Smooth muscle cell (in vitro differentiated cells): ENCODE results near the gene NETO1. TPM values are rescaled to one million over a fixed set of nuclear protein-coding genes. Genes with fewer than 3 reads are reported as not detected.

Experiments used
- DNase-seq: peaks from one replicate; lab custom pipeline; 2025; ENCODE audit not compliant: unreplicated experiment; lab: John Stamatoyannopoulos, UW
- H2AFZ ChIP-seq: fragments of 200-600 bp; sonication (generic); 2 replicates; pipeline ENCODE4 v1.6.0; 2016; ENCODE audit warnings: antibody characterized with exemption, low read depth, mild to moderate bottlenecking
- H3F3A ChIP-seq: fragments of 200-600 bp; sonication (generic); 2 replicates; pipeline ENCODE4 v1.6.0; 2017; ENCODE audit warnings: antibody characterized with exemption, low read depth
- H3K27ac ChIP-seq: fragments of 200-600 bp; sonication (generic); 2 replicates; pipeline ENCODE4 v1.5.1; 2016; ENCODE audit warnings: low read depth, mild to moderate bottlenecking
- H3K27me3 ChIP-seq: fragments of 200-600 bp; sonication (generic); 2 replicates; pipeline ENCODE4 v1.6.1; 2016; ENCODE audit warnings: low read depth, mild to moderate bottlenecking
- H3K36me3 ChIP-seq: fragments of 200-600 bp; sonication (generic); 2 replicates; pipeline ENCODE4 v1.5.1; 2016; ENCODE audit warnings: low read depth
- H3K4me1 ChIP-seq: fragments of 200-600 bp; sonication (generic); 2 replicates; pipeline ENCODE4 v1.5.1; 2016; ENCODE audit warnings: low read depth
- H3K4me2 ChIP-seq: fragments of 200-600 bp; sonication (generic); 2 replicates; pipeline ENCODE4 v1.6.0; 2016; ENCODE audit warnings: mild to moderate bottlenecking
- H3K4me3 ChIP-seq: fragments of 200-600 bp; sonication (generic); 2 replicates; pipeline ENCODE4 v1.5.1; 2016; ENCODE audit warnings: mild to moderate bottlenecking
- H3K79me2 ChIP-seq: fragments of 200-600 bp; sonication (generic); 2 replicates; pipeline ENCODE4 v1.6.0; 2016; ENCODE audit warnings: low read depth, mild to moderate bottlenecking
- H3K9ac ChIP-seq: fragments of 200-600 bp; sonication (generic); 2 replicates; pipeline ENCODE4 v1.6.0; 2016; ENCODE audit warnings: low read depth
- H3K9me3 ChIP-seq: fragments of 200-600 bp; sonication (generic); replicated peaks from 2 replicates; pipeline ENCODE4 v1.5.1; 2016; ENCODE audit warnings: low read depth
- H4K20me1 ChIP-seq: fragments of 200-600 bp; sonication (generic); 2 replicates; pipeline ENCODE4 v1.6.0; 2016; ENCODE audit warnings: low read depth
- WGBS: methylation state at CpG from one replicate; pipeline ENCODE4 v1.1.7; 2016; ENCODE audit warnings: low lambda C conversion rate; 5-methylcytosine and 5-hydroxymethylcytosine counted together
- polyA plus RNA-seq: library from polyadenylated mRNA; unstranded; fragments of >200 nt; fragmentation: Nextera tagmentation; extraction: Ambion mirVana; gene quantifications from 2 replicates; pipeline ENCODE4 v1.2.1, GENCODE V29; 2016
- total RNA-seq: library from RNA; depleted of rRNA; stranded (reverse); fragments of >200 nt; gene quantifications from 2 replicates; pipeline ENCODE4 v1.2.3, GENCODE V29; 2014
- TF ChIP-seq, protein P1 (sequence below): fragments of 200-600 bp; sonication (generic); IDR thresholded peaks from 2 replicates; pipeline ENCODE4 v1.5.1; 2017; ENCODE audit warnings: borderline replicate concordance, mild to moderate bottlenecking, antibody characterized with exemption; ENCODE audit not compliant: insufficient read depth, poor library complexity, severe bottlenecking

The NETO1 gene
- total and polyA plus RNA-seq, 2 experiments from 2014 or later = 0.04 to 0.53 TPM

DNA sequence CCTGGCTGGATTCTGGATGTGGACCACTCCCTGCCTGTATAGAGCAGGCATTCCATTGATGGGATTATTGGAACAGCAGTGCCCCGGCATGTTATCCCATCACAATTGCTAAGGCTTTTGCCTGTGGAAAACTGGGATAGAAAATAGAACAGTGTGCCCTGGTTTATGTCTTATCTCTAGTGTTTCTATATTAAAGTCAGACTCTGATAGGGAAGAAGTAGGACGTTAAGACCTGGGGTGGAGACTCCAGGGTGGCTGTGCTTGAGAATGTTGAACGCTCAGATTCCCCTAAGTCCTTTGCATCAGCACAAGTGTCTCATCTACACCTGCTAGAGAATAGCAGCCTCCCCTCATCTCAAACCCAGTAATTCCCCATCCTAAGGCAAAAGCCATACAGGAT, 10.8 kb upstream of the NETO1 start:
- TF ChIP-seq, protein P1, sequence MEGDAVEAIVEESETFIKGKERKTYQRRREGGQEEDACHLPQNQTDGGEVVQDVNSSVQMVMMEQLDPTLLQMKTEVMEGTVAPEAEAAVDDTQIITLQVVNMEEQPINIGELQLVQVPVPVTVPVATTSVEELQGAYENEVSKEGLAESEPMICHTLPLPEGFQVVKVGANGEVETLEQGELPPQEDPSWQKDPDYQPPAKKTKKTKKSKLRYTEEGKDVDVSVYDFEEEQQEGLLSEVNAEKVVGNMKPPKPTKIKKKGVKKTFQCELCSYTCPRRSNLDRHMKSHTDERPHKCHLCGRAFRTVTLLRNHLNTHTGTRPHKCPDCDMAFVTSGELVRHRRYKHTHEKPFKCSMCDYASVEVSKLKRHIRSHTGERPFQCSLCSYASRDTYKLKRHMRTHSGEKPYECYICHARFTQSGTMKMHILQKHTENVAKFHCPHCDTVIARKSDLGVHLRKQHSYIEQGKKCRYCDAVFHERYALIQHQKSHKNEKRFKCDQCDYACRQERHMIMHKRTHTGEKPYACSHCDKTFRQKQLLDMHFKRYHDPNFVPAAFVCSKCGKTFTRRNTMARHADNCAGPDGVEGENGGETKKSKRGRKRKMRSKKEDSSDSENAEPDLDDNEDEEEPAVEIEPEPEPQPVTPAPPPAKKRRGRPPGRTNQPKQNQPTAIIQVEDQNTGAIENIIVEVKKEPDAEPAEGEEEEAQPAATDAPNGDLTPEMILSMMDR = no peak
- no peak for DNase-seq
- H2AFZ ChIP-seq = no peak overlapping the region
- no peak overlapping the region for H3K4me3 ChIP-seq
- peaks cover 4% of the 10 kb centered on the region for H3K27me3 ChIP-seq
- no peaks in the 10 kb centered on the region for H4K20me1 ChIP-seq
- H3K4me2 ChIP-seq = no peak overlapping the region
- 74% methylated on average over 3 of the region's 3 CpGs for WGBS
- no peaks in the 10 kb centered on the region for H3K9me3 ChIP-seq
- no peak overlapping the region for H3K27ac ChIP-seq
- no peaks in the 10 kb centered on the region for H3K36me3 ChIP-seq
- H3K4me1 ChIP-seq = no peaks in the 10 kb centered on the region
- no peaks in the 10 kb centered on the region for H3K79me2 ChIP-seq
- no peaks in the 10 kb centered on the region for H3F3A ChIP-seq
- no peak overlapping the region for H3K9ac ChIP-seq

DNA sequence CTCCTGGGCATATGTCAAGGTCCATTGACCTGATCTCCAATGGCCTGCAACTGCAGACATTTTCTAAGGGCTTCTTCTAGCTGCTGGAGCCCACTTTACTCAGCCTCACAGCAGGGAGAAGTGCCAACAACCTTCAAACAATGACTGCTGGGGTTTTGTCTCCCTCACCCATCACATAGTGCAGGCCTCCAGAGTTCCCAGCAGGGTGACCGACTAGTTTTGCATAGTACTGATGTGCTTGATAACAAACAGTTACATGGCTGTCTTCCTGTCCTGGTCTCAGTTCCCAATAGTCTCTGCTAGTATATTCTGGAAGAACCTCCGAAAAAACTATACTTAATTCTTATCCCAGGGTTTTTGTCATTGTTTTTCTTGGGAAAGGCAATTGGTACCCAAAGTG, 10.4 kb upstream of the NETO1 start:
- Histone ChIP-seq H3K27me3 (peaks cover 4% of the 10 kb centered on the region), H3K36me3 (no peaks in the 10 kb centered on the region), H3F3A (no peaks in the 10 kb centered on the region), H3K79me2 (no peaks in the 10 kb centered on the region), H2AFZ (no peak overlapping the region), H3K9ac (no peak overlapping the region), H3K4me2 (no peak overlapping the region), H3K27ac (no peak overlapping the region), H3K9me3 (no peaks in the 10 kb centered on the region), H3K4me3 (no peak overlapping the region), H4K20me1 (no peaks in the 10 kb centered on the region), H3K4me1 (no peaks in the 10 kb centered on the region)
- TF ChIP-seq, protein P1 = no peak
- DNase-seq = no peak
- 79% methylated on average over 2 of the region's 2 CpGs for WGBS

DNA sequence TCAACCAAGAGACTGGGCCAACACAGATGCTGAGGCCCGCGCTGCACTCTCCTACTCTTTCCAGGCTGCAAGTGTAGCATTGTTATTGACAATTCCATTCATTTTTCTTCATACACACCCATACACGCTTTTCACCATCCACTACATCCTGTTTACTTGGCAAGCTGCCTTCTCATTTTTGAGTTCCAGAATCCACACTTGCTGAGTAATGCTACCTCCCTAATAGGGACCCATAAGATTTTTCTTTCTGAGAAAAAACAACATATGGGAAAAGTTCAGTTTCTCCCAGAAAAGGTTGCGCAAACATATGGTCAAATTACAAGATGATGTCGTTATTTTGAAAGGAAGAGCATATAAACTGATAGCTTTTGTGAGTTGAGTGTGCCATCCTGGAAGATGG, 3.3 kb upstream of the NETO1 start:
- Histone ChIP-seq H3K9ac (no peak overlapping the region), H2AFZ (no peak overlapping the region), H3K79me2 (no peaks in the 10 kb centered on the region), H3K4me3 (no peak overlapping the region), H3K36me3 (no peaks in the 10 kb centered on the region), H3K4me2 (no peak overlapping the region), H3K9me3 (no peaks in the 10 kb centered on the region), H3K27ac (no peak overlapping the region), H3K4me1 (peaks cover 12% of the 10 kb centered on the region), H4K20me1 (no peaks in the 10 kb centered on the region), H3K27me3 (peaks cover 66% of the 10 kb centered on the region), H3F3A (no peaks in the 10 kb centered on the region)
- WGBS = 85% methylated on average over 5 of the region's 5 CpGs
- TF ChIP-seq, protein P1 = no peak
- no peak for DNase-seq
